C4-2B (cell line): ENCODE results near the gene DRAM1.

ENCODE experiments used
- H3K27ac ChIP-seq: fragments of 450-650 bp; 2 replicates; pipeline ENCODE4 v1.5.1; 2017
- ZFX ChIP-seq: fragments of 450-650 bp; IDR thresholded peaks from 2 replicates; pipeline ENCODE4 v1.6.1; 2017
- TF ChIP-seq, protein P1 (sequence below): fragments of 450-650 bp; conservative IDR thresholded peaks from 2 replicates; pipeline ENCODE4 v1.5.1; 2017; ENCODE audit warnings: mild to moderate bottlenecking

The DRAM1 gene

DNA sequence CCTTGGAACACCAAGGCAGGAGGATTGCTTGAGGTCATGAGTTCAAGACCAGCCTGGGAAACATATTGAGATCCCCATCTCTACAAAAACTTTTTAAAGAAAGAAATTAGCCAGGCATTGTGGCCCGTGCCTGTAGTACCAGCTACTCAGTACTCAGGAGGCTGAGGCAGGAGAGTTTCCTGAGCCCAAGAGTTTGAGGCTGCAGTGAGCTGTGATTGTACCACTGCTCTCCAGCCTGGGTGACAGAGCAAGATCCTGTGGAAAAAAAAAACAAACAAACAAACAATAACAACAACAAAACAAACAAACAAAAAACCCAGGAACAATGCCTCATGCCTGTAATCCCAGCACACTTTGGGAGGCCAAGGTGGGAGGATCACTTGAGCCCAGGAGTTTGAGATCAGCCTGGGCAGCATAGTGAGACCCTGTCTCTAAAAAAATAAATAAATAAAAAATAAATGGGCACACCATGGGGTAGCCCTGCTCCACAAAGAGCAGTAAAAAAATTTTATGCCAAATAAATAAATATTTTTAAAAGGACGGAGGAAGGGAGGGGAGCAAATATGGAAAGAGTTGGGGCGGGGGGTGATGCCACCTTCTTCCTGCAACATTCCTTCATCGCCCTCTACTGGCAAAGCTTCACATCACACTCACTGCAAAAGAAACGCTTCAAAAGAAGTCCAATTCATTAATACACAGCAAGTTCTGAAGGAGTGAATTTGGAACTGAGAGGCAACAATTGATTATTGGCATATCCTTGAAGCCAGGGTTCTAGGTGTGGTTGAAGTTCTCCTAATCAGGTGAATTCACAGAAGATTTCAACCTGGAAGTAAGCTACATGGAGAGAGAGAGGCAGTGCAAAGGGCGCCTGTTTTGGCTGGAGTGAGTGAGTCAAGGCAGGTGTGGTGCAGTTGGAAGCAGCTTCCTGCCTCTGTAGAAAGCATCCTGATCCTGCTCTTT lies 37.8 kb upstream of the DRAM1 start:
- TF ChIP-seq, protein P1, sequence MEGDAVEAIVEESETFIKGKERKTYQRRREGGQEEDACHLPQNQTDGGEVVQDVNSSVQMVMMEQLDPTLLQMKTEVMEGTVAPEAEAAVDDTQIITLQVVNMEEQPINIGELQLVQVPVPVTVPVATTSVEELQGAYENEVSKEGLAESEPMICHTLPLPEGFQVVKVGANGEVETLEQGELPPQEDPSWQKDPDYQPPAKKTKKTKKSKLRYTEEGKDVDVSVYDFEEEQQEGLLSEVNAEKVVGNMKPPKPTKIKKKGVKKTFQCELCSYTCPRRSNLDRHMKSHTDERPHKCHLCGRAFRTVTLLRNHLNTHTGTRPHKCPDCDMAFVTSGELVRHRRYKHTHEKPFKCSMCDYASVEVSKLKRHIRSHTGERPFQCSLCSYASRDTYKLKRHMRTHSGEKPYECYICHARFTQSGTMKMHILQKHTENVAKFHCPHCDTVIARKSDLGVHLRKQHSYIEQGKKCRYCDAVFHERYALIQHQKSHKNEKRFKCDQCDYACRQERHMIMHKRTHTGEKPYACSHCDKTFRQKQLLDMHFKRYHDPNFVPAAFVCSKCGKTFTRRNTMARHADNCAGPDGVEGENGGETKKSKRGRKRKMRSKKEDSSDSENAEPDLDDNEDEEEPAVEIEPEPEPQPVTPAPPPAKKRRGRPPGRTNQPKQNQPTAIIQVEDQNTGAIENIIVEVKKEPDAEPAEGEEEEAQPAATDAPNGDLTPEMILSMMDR = peak; percentile 92
- no peak for TF ChIP-seq ZFX
- H3K27ac ChIP-seq = no peak overlapping the region

DNA sequence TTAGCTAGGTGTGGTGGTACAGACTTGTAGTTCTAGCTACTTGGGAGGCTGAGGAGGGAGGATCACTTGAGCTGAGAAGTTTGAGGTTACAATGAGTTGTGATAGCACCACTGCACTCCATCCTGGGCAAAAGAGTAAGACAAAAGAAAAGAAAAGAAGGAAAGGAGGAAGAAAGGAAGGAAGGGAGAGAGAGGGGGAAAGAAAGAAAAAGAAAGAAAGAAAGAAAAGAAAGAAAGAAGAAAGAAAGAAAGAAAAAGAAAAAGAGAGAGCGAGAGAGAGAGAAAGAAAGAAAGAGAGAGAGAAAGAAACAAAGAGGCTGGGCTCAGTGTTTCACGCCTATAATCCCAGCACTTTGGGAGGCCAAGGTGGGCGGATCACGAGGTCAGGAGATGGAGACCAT lies 36.3 kb upstream of the DRAM1 start:
- H3K27ac ChIP-seq = no peak overlapping the region
- TF ChIP-seq, protein P1 = no peak
- TF ChIP-seq ZFX = no peak

DNA sequence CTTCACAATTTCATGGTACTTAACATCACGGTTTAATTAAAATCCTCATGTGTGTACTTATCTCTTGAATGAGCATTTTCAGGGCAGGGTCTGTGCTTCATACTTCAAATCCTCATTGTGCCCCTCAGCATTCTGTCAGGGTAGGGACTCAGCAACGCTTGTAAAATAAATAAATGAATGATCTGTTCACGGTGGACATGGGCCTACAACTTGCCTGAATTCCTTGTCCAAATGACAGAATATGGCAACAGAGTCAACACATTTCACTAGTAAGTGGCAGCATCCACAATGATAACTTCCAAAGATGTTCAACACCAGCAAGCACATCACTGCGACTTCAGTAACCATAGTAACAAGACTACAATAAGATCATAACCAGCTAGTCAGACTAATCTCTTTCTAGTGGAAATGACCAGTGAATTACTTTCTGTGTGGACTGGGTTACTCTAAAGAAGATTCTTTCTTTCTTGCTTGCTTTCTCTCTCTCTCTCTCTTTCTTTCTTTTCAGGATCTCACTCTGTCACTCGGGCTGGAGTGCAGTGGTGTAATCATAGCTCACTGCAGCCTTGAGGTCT lies 32.2 kb upstream of the DRAM1 start:
- TF ChIP-seq, protein P1 = no peak
- H3K27ac ChIP-seq = no peak overlapping the region

DNA sequence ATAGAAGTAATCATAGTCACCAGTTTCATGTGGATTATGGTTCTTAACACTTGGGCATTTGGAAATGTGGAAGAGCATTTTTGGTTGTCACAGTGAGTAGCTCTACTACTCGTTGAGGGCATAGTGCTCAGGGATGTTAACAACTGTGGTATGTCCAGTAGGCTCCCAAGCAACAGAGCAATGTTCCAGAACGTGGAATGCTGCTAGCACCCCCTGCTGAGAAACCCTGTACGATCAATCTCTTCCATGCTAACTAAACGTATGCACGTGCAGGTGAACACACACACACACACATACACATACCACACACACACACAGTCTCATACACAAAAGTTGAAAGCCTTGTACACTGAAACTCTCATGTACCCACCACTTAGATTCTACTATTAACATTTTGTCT lies 30.1 kb upstream of the DRAM1 start:
- no peak for TF ChIP-seq ZFX
- TF ChIP-seq, protein P1 = no peak
- H3K27ac ChIP-seq = no peak overlapping the region

DNA sequence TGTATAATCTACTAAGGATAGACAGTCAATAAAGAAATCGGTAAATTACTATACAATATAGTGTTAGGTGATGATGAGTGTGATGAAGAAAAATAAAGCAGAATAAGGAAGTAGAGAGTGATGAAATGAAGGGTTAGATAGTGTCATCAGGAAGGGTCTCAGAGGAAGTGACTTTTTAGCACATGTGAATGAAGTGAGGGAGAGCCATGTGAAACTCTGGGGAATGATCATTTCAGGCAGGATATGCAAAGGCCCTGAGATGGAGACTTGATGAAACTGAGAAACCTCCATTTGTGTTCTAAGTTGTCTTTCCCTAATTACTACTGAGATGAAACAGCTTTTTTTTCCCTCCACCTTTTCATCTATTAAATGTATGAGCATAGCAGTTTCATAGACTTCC lies 27.2 kb upstream of the DRAM1 start:
- H3K27ac ChIP-seq = no peak overlapping the region
- no peak for TF ChIP-seq ZFX
- TF ChIP-seq, protein P1 = no peak

DNA sequence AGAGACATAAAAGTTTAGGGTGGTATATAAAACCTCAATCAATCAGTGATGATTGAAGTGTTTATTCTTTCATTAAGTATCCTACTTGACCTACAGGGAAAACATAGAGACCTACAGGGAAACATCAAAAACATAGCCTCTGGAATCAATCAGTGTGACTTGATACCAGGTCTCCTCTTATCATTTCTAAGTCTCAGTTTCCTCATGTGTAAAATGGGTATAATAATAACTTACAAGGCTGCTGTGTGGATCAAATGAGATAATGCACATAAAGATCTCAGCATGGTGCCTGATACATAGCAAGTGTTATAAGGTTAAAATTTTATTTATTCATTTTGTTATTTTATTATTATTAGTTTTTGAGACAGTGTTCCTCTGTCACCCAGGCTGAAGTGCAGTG lies 24.4 kb upstream of the DRAM1 start:
- TF ChIP-seq ZFX = no peak
- TF ChIP-seq, protein P1 = no peak
- H3K27ac ChIP-seq = no peak overlapping the region

DNA sequence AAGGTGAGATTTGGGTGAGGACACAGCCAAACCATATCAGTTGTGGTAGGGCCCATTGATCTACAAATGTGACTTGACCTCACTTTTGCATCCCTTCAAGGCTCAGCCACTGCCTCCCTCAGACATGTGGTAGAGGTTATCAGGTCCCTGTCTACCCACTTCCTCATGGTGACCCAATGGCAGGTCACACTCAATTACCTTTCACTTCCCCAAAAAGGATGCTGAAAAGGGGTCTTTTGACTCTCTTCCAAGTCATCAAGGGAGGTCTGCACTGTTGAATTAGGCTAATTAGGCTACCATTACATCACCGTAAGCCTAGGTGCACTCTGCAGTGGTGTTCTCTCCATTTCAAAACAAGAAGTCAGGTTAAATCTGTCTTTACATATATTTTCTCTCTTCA lies 22.6 kb upstream of the DRAM1 start:
- TF ChIP-seq ZFX = no peak
- TF ChIP-seq, protein P1 = no peak
- no peak overlapping the region for H3K27ac ChIP-seq
